ENCODE data around the gene BBS9.

Gene BBS9

GRCh38 chr7:33486633-33487032 is 357.3 kb downstream of the BBS9 start:
- intact Hi-C loops (cut with DNase I; ENCODE audit: low total_unique reads) = no loop called here
- no peak for TF ChIP-seq CTCF (IDR thresholded peaks at IDR 0.05)
- Histone ChIP-seq H3K4me1 (no peaks in the 10 kb centered on the region), H3K27me3 (no peaks in the 10 kb centered on the region), H3K4me3 (no peak overlapping the region), H3K9me3 (no peaks in the 10 kb centered on the region), H3K27ac (no peak overlapping the region), H3K36me3 (peaks cover 0 to 5% (median 0%) of the 10 kb centered on the region in 3 donors)
- no peak for DNase-seq

DNA sequence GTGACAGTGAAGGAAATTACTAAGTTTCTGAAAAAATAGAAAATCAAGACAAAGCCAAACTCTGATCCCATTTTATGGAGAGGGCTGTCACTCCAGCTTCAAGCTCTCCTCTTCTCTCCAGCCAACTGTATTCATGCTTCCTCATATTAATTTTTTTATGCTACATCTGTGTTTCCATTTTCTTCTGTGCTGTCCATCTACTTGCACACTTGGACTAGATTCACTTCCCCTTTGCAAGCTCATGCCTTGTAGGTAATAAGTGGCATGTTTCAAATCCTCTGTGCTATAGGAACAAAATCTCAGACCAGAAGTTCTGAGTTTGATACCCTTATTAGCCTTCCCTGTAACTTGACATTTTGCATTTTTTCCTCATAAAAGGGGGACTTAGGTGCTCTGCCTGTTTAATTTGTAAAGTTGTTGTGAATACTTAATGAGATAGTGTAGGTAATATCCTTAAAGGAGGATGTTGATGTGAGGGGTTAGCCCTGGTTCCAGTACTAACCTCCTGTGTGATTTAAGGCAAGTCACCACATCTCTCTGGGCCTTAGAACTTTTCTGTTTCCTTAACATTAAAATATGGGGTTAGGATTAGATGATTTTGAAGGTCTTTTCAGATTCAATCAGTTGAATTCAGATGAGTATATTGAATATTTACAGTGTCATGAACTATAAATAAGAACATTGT is 358.8 kb downstream of the BBS9 start:
- Histone ChIP-seq H3K9me3 (no peaks in the 10 kb centered on the region), H3K4me3 (no peak overlapping the region), H3K27ac (no peak overlapping the region), H3K27me3 (no peaks in the 10 kb centered on the region), H3K36me3 (peaks cover 0 to 5% (median 0%) of the 10 kb centered on the region in 3 donors), H3K4me1 (no peaks in the 10 kb centered on the region)
- no peak for DNase-seq
- intact Hi-C loops (cut with DNase I; ENCODE audit: low total_unique reads) = no loop called here
- no peak for TF ChIP-seq CTCF (IDR thresholded peaks at IDR 0.05)

- Histone ChIP-seq H3K4me1 (peaks cover 0 to 30% (median 11%) of the 10 kb centered on the region in 4 donors), H3K27me3 (no peaks in the 10 kb centered on the region), H3K9me3 (no peaks in the 10 kb centered on the region), H3K36me3 (no peaks in the 10 kb centered on the region), H3K27ac (no peak overlapping the region), H3K4me3 (no peak overlapping the region)
- no peak for TF ChIP-seq CTCF (IDR thresholded peaks at IDR 0.05)
- intact Hi-C loops (cut with DNase I; ENCODE audit: low total_unique reads) = no loop called here
- DNase-seq = no peak
Measured at GRCh38 chr7:33494474-33494873, 365.1 kb downstream of the BBS9 start.

- Histone ChIP-seq H3K36me3 (no peaks in the 10 kb centered on the region), H3K4me3 (no peak overlapping the region), H3K4me1 (peaks cover 0 to 30% (median 11%) of the 10 kb centered on the region in 4 donors), H3K27ac (no peak overlapping the region), H3K9me3 (no peaks in the 10 kb centered on the region), H3K27me3 (no peaks in the 10 kb centered on the region)
- intact Hi-C loops (cut with DNase I; ENCODE audit: low total_unique reads) = no loop called here
- DNase-seq = no peak
- no peak for TF ChIP-seq CTCF (IDR thresholded peaks at IDR 0.05)
Measured at GRCh38 chr7:33495207-33495606, 365.8 kb downstream of the BBS9 start.

DNA sequence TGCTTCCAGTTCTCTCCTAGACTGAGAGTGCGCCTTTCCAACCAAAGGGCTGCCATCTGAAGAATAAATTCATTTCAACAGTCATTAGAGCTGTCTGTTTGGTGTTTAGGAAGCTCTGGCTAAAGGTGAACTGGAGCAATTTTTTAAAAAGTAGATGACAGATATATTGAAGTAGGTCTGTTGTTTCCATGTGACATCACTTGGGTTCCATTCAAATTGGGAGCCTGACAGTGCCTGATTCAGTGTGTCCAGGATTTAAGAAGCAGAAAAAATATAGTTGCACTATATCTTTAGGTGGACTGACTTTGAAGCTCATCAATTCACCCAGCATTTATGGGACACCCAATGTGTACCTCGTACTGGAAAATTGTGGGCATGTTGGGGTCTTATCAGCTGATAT is 367.7 kb downstream of the BBS9 start:
- TF ChIP-seq CTCF (IDR thresholded peaks at IDR 0.05) = no peak
- no peak for DNase-seq
- intact Hi-C loops (cut with DNase I; ENCODE audit: low total_unique reads) = no loop called here
- H3K36me3 ChIP-seq = no peaks in the 10 kb centered on the region
- H3K4me1 ChIP-seq = peaks cover 0 to 42% (median 13%) of the 10 kb centered on the region in 4 donors
- H3K27ac ChIP-seq = no peak overlapping the region
- H3K9me3 ChIP-seq = no peaks in the 10 kb centered on the region
- no peak overlapping the region for H3K4me3 ChIP-seq
- H3K27me3 ChIP-seq = no peaks in the 10 kb centered on the region
